HS-5 (cell line): ENCODE results near the gene GNA12.
"Not testable (repeated sequence)": the region's sequence is repeated elsewhere in the genome, so short reads cannot be mapped to it uniquely, and the experiment has no call there.

Experiments used
- DNase-seq: peaks from one replicate; pipeline ENCODE4 v3.0.0-alpha.2; 2012; ENCODE audit warnings: low read depth

GNA12 gene

GRCh38 chr7:2726316-2727018 is 117.6 kb downstream of the GNA12 start:
- DNase-seq, result no peak

- no peak for DNase-seq
Measured at GRCh38 chr7:2725178-2726105, 118.7 kb downstream of the GNA12 start.

- DNase-seq, result no peak
Measured at GRCh38 chr7:2724453-2725177, 119.5 kb downstream of the GNA12 start.

- DNase-seq, result not testable (repeated sequence)
Measured at GRCh38 chr7:2724036-2724435, 120.1 kb downstream of the GNA12 start.

- DNase-seq, result no peak
Measured at GRCh38 chr7:2723138-2723850, 120.8 kb downstream of the GNA12 start.

GRCh38 chr7:2722591-2722990 is 121.5 kb downstream of the GNA12 start:
- DNase-seq, result no peak

- no peak for DNase-seq
Measured at GRCh38 chr7:2721842-2722241, 122.3 kb downstream of the GNA12 start.

- DNase-seq, result no peak
Measured at GRCh38 chr7:2720024-2720423, 124.1 kb downstream of the GNA12 start.

GRCh38 chr7:2719007-2719406 is 125.1 kb downstream of the GNA12 start:
- no peak for DNase-seq

- DNase-seq, result no peak
Measured at GRCh38 chr7:2718296-2718965, 125.7 kb downstream of the GNA12 start.

- DNase-seq, result no peak
Measured at GRCh38 chr7:2717293-2718261, 126.5 kb downstream of the GNA12 start.

- DNase-seq, result no peak
Measured at GRCh38 chr7:2716906-2717292, 127.2 kb downstream of the GNA12 start.

- no peak for DNase-seq
Measured at GRCh38 chr7:2716488-2716887, 127.6 kb downstream of the GNA12 start.

- DNase-seq, result no peak
Measured at GRCh38 chr7:2715341-2716231, 128.5 kb downstream of the GNA12 start.

- DNase-seq, result no peak
Measured at GRCh38 chr7:2714636-2715035, 129.5 kb downstream of the GNA12 start.

GRCh38 chr7:2713978-2714377 is 130.1 kb downstream of the GNA12 start:
- no peak for DNase-seq

GRCh38 chr7:2713370-2713769 is 130.7 kb downstream of the GNA12 start:
- no peak for DNase-seq

GRCh38 chr7:2711895-2712675 is 132.0 kb downstream of the GNA12 start:
- no peak for DNase-seq
